HepG2 (cell line): ENCODE measurements around the gene CNOT8.

Experiments used
- BRCA1 ChIP-seq: sonication (generic); formaldehyde crosslinking; IDR thresholded peaks from 2 replicates; pipeline ENCODE4 v1.4.0; 2020; ENCODE audit warnings: missing genetic modification reagents
- FOSL2 ChIP-seq: sonication (generic); formaldehyde crosslinking; IDR thresholded peaks from 2 replicates; pipeline ENCODE4 v1.4.0; 2020; ENCODE audit warnings: missing genetic modification reagents
- KLF6 ChIP-seq: IDR thresholded peaks from 2 replicates; pipeline ENCODE4 v1.8.0; 2016; ENCODE audit warnings: missing biosample characterization, missing genetic modification reagents
- TCF7 ChIP-seq: sonication (generic); IDR thresholded peaks from 2 replicates; pipeline ENCODE4 v1.6.1; 2016; ENCODE audit warnings: antibody characterized with exemption, low read depth
- TF ChIP-seq, protein P1 (sequence below): IDR thresholded peaks from 2 replicates; pipeline ENCODE4 v1.6.1; 2012; ENCODE audit warnings: low read length, improper control_type of control experiment
- TF ChIP-seq, protein P2 (sequence below): sonication (generic); formaldehyde crosslinking; IDR thresholded peaks from 2 replicates; pipeline ENCODE4 v1.8.0; 2023; ENCODE audit warnings: mild to moderate bottlenecking, missing genetic modification reagents
- TF ChIP-seq, protein P3 (sequence below): sonication (generic); formaldehyde crosslinking; IDR thresholded peaks from 2 replicates; pipeline ENCODE4 v1.5.1; 2020; ENCODE audit warnings: mild to moderate bottlenecking, missing genetic modification reagents, moderate library complexity
- TF ChIP-seq, protein P4 (sequence below): sonication (generic); formaldehyde crosslinking; IDR thresholded peaks from 2 replicates; pipeline ENCODE4 v1.5.0; 2020; ENCODE audit warnings: mild to moderate bottlenecking, missing genetic modification reagents, moderate library complexity

DNA sequence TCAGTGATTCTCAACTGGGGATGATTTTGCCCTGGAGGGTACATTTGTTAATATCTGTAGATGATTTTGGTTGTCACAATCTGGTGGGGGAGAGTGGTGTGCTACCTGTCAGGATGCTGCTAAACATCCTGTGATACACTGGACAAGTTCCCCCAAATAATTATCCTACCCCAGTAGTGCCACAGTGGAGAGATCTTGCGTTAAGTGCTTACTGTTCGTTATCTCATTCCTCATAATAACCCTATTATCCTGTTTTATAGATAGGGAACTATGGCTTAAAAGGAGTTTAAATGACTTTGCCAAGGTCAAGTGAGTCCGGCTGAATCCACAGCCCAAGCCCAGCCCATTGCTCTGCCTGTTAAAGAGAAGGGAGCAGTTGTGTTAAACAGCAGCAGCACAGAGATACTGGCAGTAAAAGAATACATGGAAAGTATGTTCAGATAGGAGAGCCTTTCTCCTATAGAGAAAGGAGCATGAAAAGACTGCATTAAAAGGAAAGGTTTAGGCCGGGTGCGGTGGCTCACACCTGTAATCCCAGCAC lies 15.4 kb downstream of the CNOT8 start:
- no peak for TF ChIP-seq BRCA1 (CRISPR knock-in tag)
- TF ChIP-seq, protein P1, sequence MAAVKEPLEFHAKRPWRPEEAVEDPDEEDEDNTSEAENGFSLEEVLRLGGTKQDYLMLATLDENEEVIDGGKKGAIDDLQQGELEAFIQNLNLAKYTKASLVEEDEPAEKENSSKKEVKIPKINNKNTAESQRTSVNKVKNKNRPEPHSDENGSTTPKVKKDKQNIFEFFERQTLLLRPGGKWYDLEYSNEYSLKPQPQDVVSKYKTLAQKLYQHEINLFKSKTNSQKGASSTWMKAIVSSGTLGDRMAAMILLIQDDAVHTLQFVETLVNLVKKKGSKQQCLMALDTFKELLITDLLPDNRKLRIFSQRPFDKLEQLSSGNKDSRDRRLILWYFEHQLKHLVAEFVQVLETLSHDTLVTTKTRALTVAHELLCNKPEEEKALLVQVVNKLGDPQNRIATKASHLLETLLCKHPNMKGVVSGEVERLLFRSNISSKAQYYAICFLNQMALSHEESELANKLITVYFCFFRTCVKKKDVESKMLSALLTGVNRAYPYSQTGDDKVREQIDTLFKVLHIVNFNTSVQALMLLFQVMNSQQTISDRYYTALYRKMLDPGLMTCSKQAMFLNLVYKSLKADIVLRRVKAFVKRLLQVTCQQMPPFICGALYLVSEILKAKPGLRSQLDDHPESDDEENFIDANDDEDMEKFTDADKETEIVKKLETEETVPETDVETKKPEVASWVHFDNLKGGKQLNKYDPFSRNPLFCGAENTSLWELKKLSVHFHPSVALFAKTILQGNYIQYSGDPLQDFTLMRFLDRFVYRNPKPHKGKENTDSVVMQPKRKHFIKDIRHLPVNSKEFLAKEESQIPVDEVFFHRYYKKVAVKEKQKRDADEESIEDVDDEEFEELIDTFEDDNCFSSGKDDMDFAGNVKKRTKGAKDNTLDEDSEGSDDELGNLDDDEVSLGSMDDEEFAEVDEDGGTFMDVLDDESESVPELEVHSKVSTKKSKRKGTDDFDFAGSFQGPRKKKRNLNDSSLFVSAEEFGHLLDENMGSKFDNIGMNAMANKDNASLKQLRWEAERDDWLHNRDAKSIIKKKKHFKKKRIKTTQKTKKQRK = no peak
- TF ChIP-seq, protein P2, sequence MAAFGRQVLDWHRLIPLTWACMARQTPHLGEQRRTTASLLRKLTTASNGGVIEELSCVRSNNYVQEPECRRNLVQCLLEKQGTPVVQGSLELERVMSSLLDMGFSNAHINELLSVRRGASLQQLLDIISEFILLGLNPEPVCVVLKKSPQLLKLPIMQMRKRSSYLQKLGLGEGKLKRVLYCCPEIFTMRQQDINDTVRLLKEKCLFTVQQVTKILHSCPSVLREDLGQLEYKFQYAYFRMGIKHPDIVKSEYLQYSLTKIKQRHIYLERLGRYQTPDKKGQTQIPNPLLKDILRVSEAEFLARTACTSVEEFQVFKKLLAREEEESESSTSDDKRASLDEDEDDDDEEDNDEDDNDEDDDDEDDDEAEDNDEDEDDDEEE (CRISPR knock-in tag) = no peak
- TF ChIP-seq KLF6 = no peak
- no peak for TF ChIP-seq TCF7
- no peak for TF ChIP-seq FOSL2 (CRISPR knock-in tag)
- TF ChIP-seq, protein P3, sequence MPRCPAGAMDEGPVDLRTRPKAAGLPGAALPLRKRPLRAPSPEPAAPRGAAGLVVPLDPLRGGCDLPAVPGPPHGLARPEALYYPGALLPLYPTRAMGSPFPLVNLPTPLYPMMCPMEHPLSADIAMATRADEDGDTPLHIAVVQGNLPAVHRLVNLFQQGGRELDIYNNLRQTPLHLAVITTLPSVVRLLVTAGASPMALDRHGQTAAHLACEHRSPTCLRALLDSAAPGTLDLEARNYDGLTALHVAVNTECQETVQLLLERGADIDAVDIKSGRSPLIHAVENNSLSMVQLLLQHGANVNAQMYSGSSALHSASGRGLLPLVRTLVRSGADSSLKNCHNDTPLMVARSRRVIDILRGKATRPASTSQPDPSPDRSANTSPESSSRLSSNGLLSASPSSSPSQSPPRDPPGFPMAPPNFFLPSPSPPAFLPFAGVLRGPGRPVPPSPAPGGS = no peak
- TF ChIP-seq, protein P4, sequence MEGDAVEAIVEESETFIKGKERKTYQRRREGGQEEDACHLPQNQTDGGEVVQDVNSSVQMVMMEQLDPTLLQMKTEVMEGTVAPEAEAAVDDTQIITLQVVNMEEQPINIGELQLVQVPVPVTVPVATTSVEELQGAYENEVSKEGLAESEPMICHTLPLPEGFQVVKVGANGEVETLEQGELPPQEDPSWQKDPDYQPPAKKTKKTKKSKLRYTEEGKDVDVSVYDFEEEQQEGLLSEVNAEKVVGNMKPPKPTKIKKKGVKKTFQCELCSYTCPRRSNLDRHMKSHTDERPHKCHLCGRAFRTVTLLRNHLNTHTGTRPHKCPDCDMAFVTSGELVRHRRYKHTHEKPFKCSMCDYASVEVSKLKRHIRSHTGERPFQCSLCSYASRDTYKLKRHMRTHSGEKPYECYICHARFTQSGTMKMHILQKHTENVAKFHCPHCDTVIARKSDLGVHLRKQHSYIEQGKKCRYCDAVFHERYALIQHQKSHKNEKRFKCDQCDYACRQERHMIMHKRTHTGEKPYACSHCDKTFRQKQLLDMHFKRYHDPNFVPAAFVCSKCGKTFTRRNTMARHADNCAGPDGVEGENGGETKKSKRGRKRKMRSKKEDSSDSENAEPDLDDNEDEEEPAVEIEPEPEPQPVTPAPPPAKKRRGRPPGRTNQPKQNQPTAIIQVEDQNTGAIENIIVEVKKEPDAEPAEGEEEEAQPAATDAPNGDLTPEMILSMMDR = no peak
